Stimulated activated CD8-positive, alpha-beta memory T cell treated with anti-CD3 and anti-CD28 coated beads, Interleukin-12 subunit alpha, Interleukin-12 subunit beta, amount 100 ng/mL, for 24 hours (primary cell): ENCODE measurements around the gene PCED1B.
"Not testable (repeated sequence)": the region's sequence is repeated elsewhere in the genome, so short reads cannot be mapped to it uniquely, and the experiment has no call there.

Experiments
- DNase-seq: peaks from one replicate; pipeline ENCODE4 v3.0.0-alpha.2; 2020; ENCODE audit errors: extremely low read depth

Gene PCED1B

GRCh38 chr12:47088021-47088944, 8.9 kb downstream of the PCED1B start:
- DNase-seq, result no peak

DNA sequence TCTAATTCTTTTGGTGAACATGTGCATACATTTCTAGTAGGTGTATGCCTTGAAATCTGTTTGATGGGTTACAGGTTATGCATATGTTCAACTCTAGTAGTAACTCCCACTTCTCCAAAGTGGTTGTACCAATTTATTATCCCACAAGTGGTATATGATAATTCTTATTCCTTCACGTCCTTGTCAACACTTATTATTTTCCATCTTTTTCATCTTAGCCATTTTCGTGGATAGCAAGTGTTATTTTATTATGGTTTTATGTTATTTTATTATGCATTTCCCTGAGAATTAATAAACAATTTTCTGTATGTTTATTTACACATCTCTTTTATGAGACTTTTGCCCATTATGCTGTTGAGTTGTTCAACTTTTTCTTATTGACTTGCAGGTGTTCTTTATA, 11.6 kb downstream of the PCED1B start:
- DNase-seq, result no peak

DNA sequence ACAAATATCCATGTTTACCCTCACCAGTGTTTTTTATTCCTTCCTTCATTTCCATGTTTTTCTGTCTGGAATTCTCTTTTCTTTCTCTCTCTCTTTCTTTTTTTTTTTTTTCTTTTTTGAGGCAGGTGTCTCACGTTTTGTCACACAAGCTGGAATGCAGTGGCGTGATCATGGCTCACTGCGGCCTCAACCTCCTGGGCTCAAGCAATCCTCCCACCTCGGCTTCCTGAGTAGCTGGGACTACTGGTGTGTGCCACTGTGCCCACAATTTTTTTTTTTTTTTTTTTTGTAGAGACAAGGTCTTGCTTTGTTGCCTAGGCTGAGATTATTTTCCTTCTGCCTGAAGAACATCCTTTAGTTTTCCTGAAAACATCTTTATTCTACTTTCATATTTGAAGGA, 15.4 kb downstream of the PCED1B start:
- no peak for DNase-seq

DNA sequence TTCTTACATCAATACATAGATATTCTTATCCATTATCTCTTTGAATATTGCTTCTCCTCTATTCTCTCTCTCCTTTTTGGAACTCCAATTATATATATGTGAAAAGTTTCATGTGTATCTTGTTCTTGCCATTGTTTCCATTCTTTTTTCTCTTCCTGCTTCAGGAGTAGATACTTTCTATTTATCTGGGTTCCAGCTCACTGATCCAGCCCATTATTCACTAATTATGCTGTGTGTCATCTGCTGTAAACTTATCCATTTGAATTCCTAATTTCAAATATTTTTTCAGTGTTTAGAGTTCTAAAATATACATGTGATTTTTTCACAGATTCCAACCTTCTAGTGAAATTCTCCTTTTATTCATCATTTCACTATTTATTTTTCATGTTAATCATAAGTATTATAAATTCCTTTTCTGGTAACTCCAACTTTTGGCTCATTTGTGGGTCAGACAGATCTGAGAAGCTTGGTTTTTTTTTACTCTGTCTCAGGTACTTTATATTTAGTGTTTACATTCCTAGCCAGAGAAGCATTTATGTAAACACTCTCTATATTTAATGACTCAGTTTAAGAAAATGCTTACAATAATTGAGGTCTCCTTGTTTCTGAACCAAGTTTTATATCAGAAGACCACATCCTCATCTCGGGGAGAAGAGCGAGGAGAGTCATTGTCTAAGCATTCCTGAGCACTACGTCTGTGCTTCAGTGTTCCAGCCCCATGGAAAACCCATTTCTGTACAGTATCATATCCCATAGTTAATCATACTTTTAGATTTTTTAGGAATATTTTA, 16.2 kb downstream of the PCED1B start:
- no peak for DNase-seq

DNA sequence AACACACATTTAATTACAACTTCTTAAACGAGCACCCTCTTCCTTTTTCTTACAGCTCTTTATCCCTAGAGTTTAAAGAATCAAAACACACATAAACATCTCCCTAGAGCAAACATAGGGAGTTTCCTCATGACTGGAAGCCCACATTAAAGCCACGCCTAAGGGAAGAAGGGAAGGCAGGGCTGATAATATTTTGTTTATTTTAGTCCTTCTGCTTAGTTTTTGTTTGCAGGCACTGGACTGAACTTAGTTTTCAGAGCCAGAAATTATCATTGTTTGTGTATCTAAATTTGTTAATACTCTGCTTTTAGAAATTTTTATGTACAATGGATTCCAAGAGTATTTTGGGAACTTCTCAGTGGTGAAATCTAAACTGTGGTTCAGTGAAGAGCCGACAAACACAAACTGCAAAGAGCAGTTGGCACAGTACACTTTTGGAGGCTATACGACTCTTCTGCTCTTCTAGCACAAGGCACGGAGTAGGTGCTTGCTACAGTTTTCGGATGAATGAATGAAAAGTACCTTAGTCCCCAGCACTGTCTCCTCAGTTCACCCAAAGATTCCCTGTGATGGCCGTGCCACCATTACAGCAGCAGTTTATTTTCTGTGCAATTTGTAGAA, 18.0 kb downstream of the PCED1B start:
- no peak for DNase-seq

GRCh38 chr12:47098099-47098498, 18.7 kb downstream of the PCED1B start:
- no peak for DNase-seq

DNA sequence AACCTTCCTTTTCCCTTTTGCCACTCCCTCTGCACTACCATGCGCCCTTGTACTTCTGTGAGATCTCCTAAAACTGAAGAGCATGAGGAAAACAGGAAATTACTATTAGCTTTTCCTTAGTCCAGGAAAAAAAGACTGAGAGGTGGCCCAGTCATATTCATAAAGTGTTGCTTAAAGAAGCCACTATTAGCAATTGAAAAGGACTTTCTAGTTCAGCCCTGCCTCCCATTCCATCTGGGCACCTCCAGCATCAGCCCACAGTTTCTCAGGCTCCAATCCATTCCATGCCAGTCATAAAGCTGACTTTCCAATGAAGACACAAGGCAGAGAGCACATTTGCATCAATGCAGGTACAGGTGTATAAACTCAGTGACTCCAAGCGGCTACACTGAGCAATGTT, 20.2 kb downstream of the PCED1B start:
- DNase-seq, result no peak

DNA sequence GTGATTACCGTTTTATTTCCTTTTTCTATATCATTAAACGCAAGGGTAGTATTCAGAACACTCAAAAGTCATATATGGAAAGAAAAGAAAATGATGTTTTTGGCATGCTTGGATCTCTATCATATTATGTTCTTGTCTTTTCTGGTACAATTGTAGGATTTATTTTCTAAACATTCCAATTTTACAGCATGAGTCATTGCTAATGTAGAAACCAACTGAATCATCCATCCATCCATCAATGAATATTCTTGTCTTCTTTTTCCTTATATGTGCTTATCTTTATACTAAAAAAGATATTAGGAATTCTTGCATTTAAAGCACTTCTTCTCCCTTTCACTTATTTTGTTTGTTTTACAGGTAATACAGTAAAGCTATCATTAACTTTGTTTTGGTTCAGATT, 20.7 kb downstream of the PCED1B start:
- no peak for DNase-seq

- no peak for DNase-seq
Observed at GRCh38 chr12:47102406-47102805, 23.0 kb downstream of the PCED1B start.

GRCh38 chr12:47102845-47103651, 23.6 kb downstream of the PCED1B start:
- DNase-seq, result no peak

DNA sequence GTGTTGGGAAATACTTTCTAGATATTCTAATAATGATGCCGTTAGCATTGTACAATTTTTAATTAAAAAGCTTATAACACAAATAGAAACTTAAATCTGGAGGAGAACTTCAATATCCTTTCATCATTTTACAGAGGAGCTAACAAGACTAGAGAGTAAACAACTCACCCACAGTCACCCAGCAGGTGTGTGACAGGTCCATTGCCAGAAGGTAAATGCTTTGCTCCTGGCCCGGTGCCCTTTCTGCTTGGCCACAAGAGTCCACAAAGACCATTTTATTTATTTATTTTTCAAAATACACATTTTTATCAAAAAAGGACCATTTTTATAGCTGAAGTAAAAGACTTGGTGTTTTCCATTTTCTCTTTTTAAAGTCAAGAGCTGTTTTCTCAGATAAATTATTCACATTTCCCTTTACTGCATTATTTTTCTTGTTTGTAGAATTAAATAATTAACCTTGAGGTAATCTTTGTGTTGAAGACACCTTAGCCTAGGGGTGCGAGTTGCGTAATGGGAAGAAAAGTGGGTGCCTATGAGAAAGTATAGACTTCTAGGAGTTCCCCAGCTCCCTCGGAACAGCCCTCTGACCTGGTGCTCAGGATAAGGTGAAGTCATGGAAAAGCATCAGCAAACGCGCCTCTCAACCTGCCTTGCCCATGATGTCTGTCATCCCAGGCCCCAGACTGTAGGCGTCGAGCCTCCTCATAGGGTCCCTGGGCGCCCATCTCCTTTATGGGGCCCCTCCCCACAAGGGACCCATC, 26.7 kb downstream of the PCED1B start:
- DNase-seq, result no peak

DNA sequence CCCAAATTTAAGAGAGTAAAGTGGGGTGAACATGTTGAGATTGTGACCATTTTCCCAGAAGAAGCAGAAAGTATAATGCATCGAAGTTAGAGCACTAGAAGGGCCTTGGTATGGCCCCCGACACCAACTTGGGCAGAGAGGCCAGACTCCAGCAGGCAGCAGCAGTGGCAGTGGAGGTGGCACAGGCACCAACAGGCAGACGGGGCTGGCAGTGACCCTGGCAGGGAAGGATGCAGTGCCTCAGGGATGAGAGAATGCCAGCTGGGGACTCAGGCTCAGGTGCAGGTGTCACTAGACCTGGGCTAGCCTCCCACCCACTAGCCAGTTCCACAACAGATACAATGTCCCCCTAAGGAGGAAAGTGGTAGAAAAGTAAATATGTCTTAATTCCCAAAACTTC, 28.0 kb downstream of the PCED1B start:
- DNase-seq, result no peak

- DNase-seq, result no peak
Observed at GRCh38 chr12:47107926-47108325, 28.5 kb downstream of the PCED1B start.

DNA sequence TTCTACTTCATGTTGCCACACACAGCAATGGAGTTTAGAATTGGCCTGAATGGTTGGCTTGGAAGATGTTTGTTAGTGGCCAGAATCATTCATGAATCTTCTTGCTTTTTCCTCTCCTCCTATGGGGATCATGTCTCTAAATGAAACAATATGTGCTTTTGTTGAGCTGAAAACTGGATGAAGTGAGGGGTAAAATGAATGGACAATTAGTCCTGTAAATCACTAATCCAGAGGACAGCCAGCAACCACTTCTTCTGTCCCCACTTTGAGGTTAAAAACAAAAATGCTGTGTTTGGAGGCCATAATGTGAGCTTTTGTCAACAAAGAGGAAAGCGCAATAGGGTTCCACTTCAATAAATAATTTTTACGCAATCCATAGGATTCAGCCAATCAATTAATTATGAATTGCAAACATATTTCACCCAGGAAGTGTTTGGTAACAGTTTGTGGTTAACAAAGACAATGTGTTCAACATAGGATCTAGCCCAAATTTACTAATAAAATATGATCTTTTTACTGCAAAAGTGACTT, 30.7 kb downstream of the PCED1B start:
- no peak for DNase-seq

GRCh38 chr12:47110718-47111391, 31.4 kb downstream of the PCED1B start:
- DNase-seq, result no peak

- DNase-seq, result no peak
Observed at GRCh38 chr12:47111392-47111778, 32.0 kb downstream of the PCED1B start.

DNA sequence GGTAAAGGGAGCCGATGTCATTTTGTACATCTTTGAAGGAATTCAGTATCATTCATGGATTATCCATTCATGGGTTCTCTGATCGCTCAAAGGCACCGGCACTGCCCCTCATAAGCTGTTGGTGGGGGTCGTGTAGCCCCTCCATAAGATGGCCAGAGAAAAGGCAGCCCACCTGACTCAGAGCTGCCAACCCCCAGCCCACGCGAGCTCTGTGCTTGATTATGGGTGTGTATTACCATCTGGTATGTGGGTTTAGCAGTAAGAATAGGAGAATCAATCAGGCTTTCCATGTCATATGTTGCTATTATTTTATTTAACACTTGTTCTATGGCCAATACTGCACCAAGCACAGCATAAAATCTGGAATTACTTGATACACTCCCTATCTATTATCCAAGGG, 32.4 kb downstream of the PCED1B start:
- DNase-seq, result no peak

- no peak for DNase-seq
Observed at GRCh38 chr12:47112679-47113078, 33.3 kb downstream of the PCED1B start.

GRCh38 chr12:47114481-47114892, 35.1 kb downstream of the PCED1B start:
- DNase-seq, result no peak

DNA sequence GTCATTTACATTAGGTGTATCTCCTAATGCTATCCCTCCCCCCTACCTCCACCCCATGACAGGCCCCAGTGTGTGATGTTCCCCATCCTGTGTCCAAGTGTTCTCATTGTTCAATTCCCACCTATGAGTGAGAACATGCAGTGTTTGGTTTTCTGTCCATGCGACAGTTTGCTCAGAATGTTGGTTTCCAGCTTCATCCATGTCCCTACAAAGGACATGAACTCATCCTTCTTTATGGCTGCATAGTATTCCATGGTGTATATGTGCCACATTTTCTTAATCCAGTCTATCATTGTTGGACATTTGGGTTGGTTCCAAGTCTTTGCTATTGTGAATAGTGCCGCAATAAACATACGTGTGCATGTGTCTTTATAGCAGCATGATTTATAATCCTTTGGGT, 37.9 kb downstream of the PCED1B start:
- DNase-seq, result not testable (repeated sequence)
